ENCODE data around the gene PLCB3.

- TF ChIP-seq POLR2A (IDR thresholded peaks at IDR 0.05; ENCODE audit: low read depth, low read length) (no peak), POLR2AphosphoS5 (IDR thresholded peaks at IDR 0.05; ENCODE audit: low read depth, low read length) (no peak), TAF1 (IDR thresholded peaks at IDR 0.05; ENCODE audit: borderline replicate concordance, low read depth, low read length) (no peak)
Observed at GRCh38 chr11:64248578-64248977, 2.8 kb upstream of the PLCB3 start.

All from GM12892 (cell line).